Dedifferentiated amniotic fluid mesenchymal stem cell (primary cell): ENCODE results near the gene PSMB3.

Source experiments
- DNase-seq: peaks from one replicate; pipeline ENCODE4 v3.0.0-alpha.2; 2016; ENCODE audit errors: extremely low spot score

PSMB3 gene

DNA sequence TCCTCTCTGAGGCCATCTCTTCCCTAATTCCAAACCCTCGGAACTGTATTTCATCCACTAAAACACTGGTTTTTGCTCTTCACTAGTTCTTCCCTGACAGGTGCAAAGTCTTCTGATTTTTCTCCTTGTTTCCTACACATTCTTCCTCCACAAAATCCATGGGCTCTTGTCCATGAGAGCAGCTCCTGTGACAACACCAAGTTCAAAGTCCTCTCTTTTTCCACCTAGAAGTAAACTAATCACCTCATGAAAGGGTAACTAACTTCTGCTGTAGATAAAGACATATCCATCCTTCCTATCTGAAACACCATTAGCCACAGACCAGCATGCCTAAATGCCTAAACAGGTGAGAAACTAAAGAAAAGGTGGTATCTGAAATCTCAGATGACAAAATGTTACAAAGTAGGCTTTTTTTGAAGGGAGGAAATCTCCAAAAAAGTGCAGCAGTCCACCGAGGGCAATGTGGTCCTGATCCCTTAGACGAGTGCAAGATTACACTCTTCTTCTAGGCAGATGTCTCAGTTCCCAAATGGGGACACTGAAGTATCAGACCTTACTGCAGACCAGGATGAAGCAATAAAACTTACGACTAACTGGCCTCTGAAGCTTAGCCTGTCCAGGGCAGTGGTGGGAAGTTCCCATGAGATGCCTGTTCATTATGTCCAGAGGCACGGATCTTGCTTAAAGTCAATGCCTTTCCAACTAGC lies 44.1 kb downstream of the PSMB3 start:
- DNase-seq: peak; percentile 13

DNA sequence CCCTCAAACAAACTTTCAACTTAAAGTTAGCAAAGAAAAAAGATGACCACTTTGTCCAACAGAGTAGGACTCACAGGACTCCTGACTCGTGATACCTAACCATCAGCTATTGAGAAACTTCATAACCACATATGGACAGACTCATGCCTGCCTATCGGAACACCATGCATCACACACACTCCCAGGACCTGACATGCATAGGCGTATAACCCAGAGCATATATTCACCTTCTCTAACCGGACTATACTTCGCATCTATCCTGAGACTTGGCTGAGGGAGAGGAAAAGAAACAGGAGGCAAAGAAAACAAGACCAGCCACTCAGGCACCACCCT lies 44.6 kb downstream of the PSMB3 start:
- DNase-seq: peak; percentile 6

DNA sequence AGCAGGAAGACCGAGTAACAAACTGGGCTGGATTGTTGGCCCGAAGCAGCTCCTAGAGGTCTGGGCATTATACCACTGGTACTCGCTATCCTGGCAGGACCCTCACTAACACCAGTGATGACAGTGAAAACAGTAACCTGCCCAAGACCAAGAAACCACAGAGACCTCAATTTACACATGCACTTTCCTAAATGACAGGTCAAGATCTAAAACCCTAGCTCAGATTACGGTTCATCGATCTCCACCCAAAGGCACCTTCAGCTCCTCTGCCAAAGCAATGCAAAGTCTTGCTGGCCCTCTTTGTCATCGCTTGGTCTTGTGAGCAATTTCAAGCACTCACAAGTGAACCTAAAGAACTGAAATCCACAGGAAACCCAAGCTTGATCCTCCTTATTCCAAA lies 45.3 kb downstream of the PSMB3 start:
- DNase-seq: peak; percentile 15

DNA sequence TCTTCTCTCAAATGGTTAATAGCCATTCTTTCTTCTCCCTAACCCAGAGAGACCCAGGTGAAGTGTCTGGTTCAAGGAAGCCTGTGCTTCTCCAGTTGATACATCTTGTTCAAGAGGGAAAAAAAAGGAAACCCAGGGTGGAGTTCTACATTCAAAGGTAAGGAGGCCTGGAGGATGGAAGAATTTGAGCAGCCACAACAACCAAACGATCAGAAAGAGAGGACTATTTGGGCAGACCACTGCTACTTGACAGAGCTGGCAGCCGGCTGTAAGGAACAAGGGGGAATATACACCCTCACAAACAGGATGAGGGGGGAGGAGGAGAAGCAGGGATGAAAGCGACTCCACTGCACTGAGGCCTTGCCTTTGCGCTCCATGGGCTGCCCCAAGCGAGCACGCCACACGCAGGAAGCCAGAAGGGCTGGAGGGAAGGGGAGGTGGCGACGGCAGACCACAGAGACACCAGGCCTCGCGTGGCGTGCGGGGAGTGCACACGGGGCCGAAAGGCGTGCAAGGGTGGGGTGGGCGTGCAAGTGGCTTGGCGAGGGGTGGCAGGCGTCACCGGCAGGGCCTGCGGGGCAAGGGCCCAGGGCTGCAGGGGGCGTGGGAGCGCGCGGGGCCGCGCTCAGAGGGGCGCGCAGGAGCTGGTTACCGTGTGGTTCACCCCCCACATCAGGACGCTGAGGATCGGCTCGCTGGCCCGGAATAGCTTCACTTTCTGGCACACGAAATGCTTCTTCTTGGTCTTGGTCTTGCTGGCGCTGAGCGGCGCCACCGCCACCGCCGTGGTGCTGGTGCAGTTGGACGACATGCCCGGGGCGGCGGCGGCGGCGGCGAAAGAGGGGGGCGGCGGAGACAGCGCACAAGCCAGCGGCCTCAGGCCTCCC lies 46.3 kb downstream of the PSMB3 start:
- no peak for DNase-seq

DNA sequence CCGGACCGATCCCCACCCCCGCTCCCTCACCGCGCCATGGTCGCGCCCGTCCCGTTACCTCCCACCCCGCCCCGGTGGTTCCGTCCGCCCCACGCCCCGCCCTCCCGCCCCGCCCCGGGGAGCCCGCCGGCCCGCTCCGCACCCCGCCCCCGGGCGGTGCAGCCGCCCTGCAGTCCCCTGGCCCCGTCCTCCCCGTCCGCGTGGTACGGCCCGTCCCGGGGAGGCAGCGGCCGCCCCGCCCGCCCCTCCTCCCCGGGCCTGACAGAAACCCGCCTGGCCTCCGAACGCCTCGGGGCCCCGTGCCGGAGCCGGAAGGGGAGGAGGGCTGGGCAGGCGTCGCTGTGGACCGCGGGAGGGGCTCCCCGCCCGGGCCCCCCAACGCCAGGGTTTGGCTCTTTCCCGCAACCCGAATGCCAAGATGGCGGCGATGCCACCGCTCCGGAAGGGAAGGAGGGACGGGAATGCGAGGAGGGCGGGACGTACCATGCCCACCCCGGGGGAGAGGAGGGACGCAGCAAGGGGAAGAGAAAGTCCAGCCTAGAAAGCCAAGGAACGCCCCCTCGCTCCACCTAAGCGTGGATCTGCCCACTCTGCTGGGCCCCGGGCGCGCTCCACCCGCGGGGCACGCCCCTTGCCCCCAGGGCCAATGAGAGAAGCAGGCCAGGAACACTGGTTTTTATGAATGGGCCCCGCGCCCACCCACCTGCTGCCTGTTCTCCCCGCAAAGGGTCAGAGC lies 47.1 kb downstream of the PSMB3 start, which contains the start of gene PIP4K2B:
Gene PIP4K2B, minus strand, starts transcription at position 56 of the 736 bp plus-strand sequence. CDS start 132 bp downstream, outside the sequence.
- DNase-seq: peak; percentile 97

DNA sequence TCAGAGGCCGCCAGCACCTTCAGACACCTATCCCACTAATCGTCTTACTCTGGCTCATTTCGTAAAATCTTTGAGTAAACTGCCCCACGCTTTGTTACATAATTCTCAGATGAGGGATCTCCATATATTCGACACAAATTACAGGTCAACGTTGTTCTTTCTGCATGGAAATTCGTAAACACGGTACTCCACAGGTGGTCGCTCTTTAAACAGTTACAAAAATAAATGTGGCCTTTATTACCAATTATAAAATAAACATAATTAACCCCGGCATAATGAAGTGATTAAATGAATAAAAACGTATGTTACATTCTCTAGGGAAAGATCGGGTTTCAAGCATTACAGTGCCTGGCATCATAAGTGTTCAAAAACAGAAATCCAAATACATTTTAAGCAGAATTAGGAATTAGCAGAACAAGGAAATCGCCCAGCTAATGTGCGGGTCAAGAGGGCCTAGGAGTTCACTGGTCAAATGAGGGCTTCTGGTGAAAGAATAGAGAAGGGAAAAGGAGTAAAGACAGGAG lies 47.8 kb downstream of the PSMB3 start:
- no peak for DNase-seq

DNA sequence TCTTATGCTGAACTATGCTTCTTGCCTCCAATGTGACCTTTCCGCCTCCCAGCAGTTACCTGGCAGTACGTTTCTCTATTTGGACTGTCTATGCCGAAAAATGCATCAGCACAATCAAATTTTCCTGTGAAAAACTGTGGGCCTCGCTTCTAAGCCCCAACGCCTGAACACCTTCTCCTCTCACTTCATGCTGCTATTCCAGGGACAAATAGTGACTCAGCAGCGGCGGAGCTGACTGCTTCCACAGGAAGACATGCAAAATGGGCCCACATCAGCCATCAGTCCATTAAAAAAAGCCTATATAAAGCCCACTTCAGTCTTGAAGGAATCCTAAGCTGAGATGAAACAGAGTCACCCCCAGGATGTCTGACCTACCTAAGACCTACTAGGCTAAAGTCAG lies 57.3 kb downstream of the PSMB3 start:
- no peak for DNase-seq
